Kidney (tissue), 14 donors: ENCODE measurements around the gene ADAMTSL4. TPM values are rescaled to one million over a fixed set of nuclear protein-coding genes. Genes with fewer than 3 reads are reported as not detected.

Experiments
- DNase-seq, 5 donors: peaks; one replicate each; pipeline ENCODE4 v3.0.0-alpha.2; 2013 to 2020
- FAIRE-seq: peaks from 2 replicates; lab custom pipeline; 2012; peaks lifted over from hg19 to GRCh38; lab: Jason Lieb, UNC
- H3K27ac ChIP-seq, 2 donors: one replicate each; pipeline ENCODE4 v1.7.0; 2013; ENCODE audit warnings: low read depth in 2 of 2, low read length in 2 of 2, inconsistent platforms in 1 of 2
- H3K27me3 ChIP-seq: one replicate; pipeline ENCODE4 v1.7.1; 2013; ENCODE audit warnings: low read length, inconsistent platforms; ENCODE audit not compliant: control insufficient read depth, insufficient read depth
- H3K36me3 ChIP-seq, 3 donors: one replicate each; pipeline versions ENCODE4 v1.7.0 to v1.7.1; 2013; ENCODE audit warnings: low read length in 3 of 3, control low read depth in 1 of 3, inconsistent platforms in 1 of 3; ENCODE audit not compliant: insufficient read depth in 3 of 3, control insufficient read depth in 2 of 3
- H3K4me1 ChIP-seq, 3 donors: one replicate each; pipeline versions ENCODE4 v1.7.0 to v1.7.1; 2013; ENCODE audit warnings: low read length in 3 of 3, inconsistent platforms in 1 of 3, low read depth in 1 of 3; ENCODE audit not compliant: control insufficient read depth in 2 of 3, insufficient read depth in 2 of 3
- H3K4me3 ChIP-seq, 3 donors: one replicate each; pipeline versions ENCODE4 v1.7.0 to v1.8.1; 2013; ENCODE audit warnings: low read length in 3 of 3, control low read depth in 1 of 3, inconsistent platforms in 1 of 3
- H3K9ac ChIP-seq, 3 donors: one replicate each; pipeline versions ENCODE4 v1.7.0 to v1.7.1; 2013; ENCODE audit warnings: low read length in 3 of 3, control low read depth in 1 of 3, inconsistent platforms in 1 of 3
- H3K9me3 ChIP-seq, 3 donors: one replicate each; pipeline versions ENCODE4 v1.7.0 to v1.7.1; 2013; ENCODE audit warnings: low read length in 3 of 3, control low read depth in 1 of 3, inconsistent platforms in 1 of 3; ENCODE audit not compliant: control insufficient read depth in 2 of 3, insufficient read depth in 1 of 3
- intact Hi-C: fragments of 100-400 bp; cut with DNase I; formaldehyde crosslinking; loops from one replicate; pipeline ENCODE4 v1.11.1; 2022
- polyA plus RNA-seq: library from polyadenylated mRNA; stranded (reverse); fragments of 350-450 nt; fragmentation: Illumina TruSeq; extraction: RNeasy Lipid Tissue Mini Kit (QIAGEN cat#74804); gene quantifications from one replicate; pipeline ENCODE4 v1.2.3, GENCODE V29; 2014; ENCODE audit warnings: low read depth, low replicate concordance; ENCODE audit not compliant: insufficient read depth
- total RNA-seq: library from RNA; stranded (reverse); fragmentation: NEBNext Ultra II Directional; extraction: Animal tissue kit (Norgen Biotek cat#: 25700); gene quantifications from one replicate; pipeline ENCODE4 v1.2.1, GENCODE V29; 2021
- TF ChIP-seq, protein P1 (sequence below): IDR thresholded peaks from 3 replicates; pipeline ENCODE4 v1.5.1; 2012; ENCODE audit warnings: mild to moderate bottlenecking, moderate library complexity, borderline replicate concordance; ENCODE audit not compliant: insufficient read depth; ENCODE audit errors: extremely low read depth
- donor health status: control.
- donor health status: control.
- donor health status: control.
- donor health status: control.
- donor health status: control.
- donor health status: DM: yes; HTN: yes; CAD: no.
- donor health status: Normal renal cell carcinoma (clear cell type).

The ADAMTSL4 gene
- total and polyA plus RNA-seq, 2 donors from 2014 or later, result 6.9 to 20.0 TPM

- FAIRE-seq, result no peak
- Histone ChIP-seq H3K36me3 (no peaks in the 10 kb centered on the region), H3K27ac (no peak overlapping the region), H3K4me1 (no peaks in the 10 kb centered on the region), H3K27me3 (no peaks in the 10 kb centered on the region), H3K9ac (no peak overlapping the region), H3K9me3 (no peaks in the 10 kb centered on the region), H3K4me3 (no peak overlapping the region)
- TF ChIP-seq, protein P1, sequence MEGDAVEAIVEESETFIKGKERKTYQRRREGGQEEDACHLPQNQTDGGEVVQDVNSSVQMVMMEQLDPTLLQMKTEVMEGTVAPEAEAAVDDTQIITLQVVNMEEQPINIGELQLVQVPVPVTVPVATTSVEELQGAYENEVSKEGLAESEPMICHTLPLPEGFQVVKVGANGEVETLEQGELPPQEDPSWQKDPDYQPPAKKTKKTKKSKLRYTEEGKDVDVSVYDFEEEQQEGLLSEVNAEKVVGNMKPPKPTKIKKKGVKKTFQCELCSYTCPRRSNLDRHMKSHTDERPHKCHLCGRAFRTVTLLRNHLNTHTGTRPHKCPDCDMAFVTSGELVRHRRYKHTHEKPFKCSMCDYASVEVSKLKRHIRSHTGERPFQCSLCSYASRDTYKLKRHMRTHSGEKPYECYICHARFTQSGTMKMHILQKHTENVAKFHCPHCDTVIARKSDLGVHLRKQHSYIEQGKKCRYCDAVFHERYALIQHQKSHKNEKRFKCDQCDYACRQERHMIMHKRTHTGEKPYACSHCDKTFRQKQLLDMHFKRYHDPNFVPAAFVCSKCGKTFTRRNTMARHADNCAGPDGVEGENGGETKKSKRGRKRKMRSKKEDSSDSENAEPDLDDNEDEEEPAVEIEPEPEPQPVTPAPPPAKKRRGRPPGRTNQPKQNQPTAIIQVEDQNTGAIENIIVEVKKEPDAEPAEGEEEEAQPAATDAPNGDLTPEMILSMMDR, result no peak
- no peak for DNase-seq
- intact Hi-C loops, result loop anchor here (10.0 kb wide), 1 partner anchor 69 kb away; no protein-coding TSS in a partner anchor
These were observed 15.2 kb upstream of the ADAMTSL4 start for GRCh38 chr1:150534002-150534401.

DNA sequence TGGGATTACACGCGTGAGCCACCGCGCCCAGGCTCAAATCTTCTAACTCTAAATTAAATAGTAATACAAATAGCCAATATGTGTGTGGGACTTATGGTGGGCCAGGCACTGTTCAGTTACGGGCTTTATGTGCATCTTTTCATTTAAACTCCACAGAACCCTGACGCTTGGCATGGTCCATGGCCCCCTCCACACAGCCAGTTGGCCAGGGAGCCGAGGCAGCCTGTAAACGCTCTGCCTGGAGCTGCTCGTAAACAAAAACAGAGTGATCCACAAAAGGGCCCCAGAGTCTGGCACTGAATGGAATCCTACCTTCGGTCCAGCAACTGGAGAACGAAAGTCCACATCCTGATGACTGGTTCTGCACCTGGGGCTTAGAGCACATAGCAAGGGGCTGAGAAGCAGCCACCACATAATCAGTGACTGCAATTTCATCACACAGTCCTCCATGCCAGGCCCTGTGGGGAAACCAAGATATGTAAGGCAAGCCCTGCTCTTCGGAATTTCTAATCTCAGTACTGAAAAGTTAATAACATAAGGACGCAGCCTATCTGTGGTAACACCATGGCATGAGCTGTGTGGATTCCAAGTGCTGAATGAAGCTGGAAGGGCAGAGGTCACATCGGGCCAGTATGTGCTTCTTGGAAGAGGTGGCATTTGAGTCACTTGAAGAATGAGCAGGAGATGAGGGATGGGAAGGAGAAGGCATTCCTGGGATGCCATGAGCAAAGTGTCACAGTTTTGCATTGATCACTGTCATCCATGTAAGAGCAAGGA is 13.5 kb upstream of the ADAMTSL4 start:
- Histone ChIP-seq H3K36me3 (no peaks in the 10 kb centered on the region), H3K4me3 (no peak overlapping the region), H3K9ac (no peak overlapping the region), H3K27me3 (no peaks in the 10 kb centered on the region), H3K4me1 (no peaks in the 10 kb centered on the region), H3K9me3 (no peaks in the 10 kb centered on the region), H3K27ac (no peak overlapping the region)
- TF ChIP-seq, protein P1, result no peak
- intact Hi-C loops, result loop anchor here (10.0 kb wide), 1 partner anchor 71 kb away; no protein-coding TSS in a partner anchor
- DNase-seq (peak in 1 of 5 donors; percentile 45), FAIRE-seq (no peak)

DNA sequence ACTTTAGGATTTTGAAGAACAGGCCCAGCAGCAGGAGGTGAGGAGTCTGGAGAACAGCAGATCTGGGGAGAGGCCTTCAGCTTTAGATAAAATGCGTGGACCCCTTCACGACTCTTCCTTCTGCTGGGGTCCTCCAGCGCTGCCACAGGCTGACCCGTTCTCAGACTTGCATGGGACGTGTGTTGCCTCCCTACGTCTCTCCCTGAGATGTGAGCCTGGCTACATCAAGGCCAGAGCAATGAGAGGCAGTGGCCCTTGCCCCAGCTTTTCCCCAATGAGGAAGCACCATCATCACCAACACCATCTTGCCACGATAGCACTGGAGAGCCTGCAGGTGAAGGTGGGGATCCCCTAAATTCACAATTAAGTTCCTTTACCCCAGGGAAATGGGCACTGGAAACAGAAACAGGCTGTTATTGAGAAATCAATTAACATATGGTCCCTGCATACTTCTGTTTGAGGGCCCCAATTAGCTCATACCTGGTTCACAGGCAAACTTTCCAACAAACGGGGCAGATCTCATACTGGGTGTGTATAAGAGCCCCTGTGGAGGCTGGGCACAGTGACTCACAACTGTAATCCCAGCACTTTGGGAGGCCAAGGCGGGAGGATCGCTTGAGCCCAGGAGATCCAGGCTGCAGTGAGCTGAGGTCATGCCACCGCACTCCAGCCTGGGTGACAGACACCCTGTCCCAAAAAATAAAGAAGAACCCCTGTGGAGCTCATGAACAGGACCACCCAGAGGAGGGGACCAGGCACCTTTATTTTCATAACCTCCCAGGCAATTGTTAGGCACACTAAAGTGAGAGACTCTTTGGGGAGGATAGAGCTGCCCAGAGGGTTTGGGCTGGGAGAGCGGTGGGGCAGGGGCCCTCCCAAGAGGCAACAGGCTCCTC is 12.1 kb upstream of the ADAMTSL4 start:
- Histone ChIP-seq H3K4me1 (no peaks in the 10 kb centered on the region), H3K4me3 (no peak overlapping the region), H3K9ac (no peak overlapping the region), H3K27me3 (no peaks in the 10 kb centered on the region), H3K36me3 (no peaks in the 10 kb centered on the region), H3K9me3 (no peaks in the 10 kb centered on the region), H3K27ac (no peak overlapping the region)
- DNase-seq, result no peak
- TF ChIP-seq, protein P1, result no peak
- intact Hi-C loops, result loop anchor here (10.0 kb wide), 1 partner anchor 72 kb away; no protein-coding TSS in a partner anchor
- FAIRE-seq, result no peak
